NT2/D1 (cell line): ENCODE measurements around the gene NOL11.
"Not testable (repeated sequence)": the region's sequence is repeated elsewhere in the genome, so short reads cannot be mapped to it uniquely, and the experiment has no call there.

Experiments
- SUZ12 ChIP-seq: IDR thresholded peaks from 2 replicates; pipeline ENCODE4 v1.6.1; 2011; ENCODE audit not compliant: insufficient read length, insufficient read depth; ENCODE audit errors: extremely low read depth
- YY1 ChIP-seq: IDR thresholded peaks from 2 replicates; pipeline ENCODE4 v1.6.1; 2011; ENCODE audit not compliant: insufficient read length, insufficient read depth
- ZNF274 ChIP-seq: IDR thresholded peaks from 2 replicates; pipeline ENCODE4 v1.6.1; 2011; ENCODE audit warnings: mild to moderate bottlenecking, low read depth, low read length

DNA sequence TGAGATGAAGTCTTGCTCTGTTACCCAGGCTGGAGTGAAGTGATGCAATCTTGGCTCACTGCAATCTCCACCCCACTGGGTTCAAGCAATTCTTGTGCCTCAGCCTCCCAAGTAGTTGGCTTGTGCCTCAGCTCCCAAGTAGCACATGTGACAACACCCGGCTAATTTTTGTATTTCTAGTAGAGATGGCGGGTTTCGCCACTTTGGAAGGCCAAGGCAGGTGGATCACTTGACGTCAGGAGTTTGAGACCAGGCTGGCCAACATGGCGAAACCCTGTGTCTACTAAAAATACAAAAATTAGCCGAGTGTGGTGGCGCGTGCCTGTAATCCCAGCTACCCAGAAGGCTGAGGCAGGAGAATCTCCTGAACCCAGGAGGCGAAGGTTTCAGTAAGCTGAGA is 39.0 kb downstream of the NOL11 start:
- not testable (repeated sequence) for TF ChIP-seq ZNF274, YY1, SUZ12
